HG03520 (cell line): ENCODE results near the gene SPAAR.
"Not testable (repeated sequence)": the region's sequence is repeated elsewhere in the genome, so short reads cannot be mapped to it uniquely, and the experiment has no call there.

Experiments used
- ATAC-seq: cut with Tn5 transposase; IDR thresholded peaks from one replicate; pipeline ENCODE4 v1.9.1; 2021; ENCODE audit warnings: mild to moderate bottlenecking, moderate library complexity; ENCODE audit not compliant: unreplicated experiment

Gene SPAAR

GRCh38 chr9:35920051-35920620 lies 10.8 kb downstream of the SPAAR start:
- ATAC-seq = no peak

- ATAC-seq = no peak
These were observed 14.3 kb downstream of the SPAAR start for GRCh38 chr9:35923598-35923926.

DNA sequence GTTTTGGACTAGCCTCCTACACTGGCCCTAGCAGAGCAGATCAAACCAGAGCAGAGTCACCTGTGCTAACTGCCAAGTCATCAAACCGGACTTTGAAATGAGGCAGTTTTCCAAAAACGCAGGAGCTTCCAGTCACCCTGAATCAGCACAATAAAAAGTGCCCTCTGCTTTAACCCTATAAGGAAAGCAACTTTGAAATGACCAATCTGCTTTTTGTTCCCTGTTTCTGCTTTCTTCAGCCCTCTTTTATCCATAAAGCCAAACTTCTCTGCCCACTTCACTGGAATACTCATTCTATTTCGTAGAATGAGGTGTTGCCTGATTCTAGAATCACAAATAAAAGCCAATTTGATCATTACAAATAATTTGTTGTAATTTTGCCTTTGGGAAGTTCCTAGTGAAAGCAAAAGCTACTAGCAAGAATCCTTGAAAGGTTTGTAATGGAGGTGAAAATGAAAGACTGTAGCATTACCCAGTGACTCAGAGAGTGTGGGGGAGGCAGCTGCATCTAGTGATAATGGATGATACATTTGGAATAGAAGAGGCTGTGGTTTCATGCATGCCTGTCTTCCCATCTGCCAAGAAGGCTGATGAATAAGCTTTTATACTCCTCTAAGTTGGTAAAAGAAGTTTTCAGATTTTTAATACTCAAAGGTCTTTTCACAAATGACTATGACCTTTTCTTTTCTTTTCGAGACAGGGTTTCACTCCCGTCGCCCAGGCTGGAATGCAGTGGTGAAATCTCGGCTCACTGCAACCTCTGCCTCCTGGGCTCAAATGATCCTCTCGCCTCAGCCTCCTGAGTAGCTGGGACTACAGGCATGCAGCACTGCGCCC lies 14.9 kb downstream of the SPAAR start:
- ATAC-seq = no peak

- ATAC-seq = no peak
These were observed 19.5 kb downstream of the SPAAR start for GRCh38 chr9:35928591-35929452.

- ATAC-seq = no peak
These were observed 20.1 kb downstream of the SPAAR start for GRCh38 chr9:35929453-35929718.

GRCh38 chr9:35930521-35930920 lies 21.2 kb downstream of the SPAAR start:
- no peak for ATAC-seq

DNA sequence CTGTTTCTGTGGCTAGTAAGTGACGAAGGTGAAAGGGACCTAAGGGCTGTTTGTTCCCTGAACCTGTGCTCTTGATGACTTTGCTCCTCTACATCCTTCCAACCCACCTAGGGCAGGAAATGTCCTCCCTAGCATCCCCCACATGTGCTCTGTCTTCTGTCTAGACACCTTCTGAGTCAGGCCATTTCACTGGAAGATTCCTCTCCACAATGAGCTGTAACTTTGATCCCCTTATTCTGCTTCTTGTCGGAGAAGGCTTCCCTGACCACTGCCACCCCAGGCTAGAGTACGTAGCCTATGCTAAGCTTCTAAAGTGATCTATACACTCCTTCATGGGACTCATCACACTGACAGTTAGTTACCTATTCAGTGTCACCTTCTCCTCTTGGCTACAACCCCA lies 21.7 kb downstream of the SPAAR start:
- ATAC-seq = no peak

GRCh38 chr9:35932735-35933134 lies 23.4 kb downstream of the SPAAR start:
- ATAC-seq = no peak

DNA sequence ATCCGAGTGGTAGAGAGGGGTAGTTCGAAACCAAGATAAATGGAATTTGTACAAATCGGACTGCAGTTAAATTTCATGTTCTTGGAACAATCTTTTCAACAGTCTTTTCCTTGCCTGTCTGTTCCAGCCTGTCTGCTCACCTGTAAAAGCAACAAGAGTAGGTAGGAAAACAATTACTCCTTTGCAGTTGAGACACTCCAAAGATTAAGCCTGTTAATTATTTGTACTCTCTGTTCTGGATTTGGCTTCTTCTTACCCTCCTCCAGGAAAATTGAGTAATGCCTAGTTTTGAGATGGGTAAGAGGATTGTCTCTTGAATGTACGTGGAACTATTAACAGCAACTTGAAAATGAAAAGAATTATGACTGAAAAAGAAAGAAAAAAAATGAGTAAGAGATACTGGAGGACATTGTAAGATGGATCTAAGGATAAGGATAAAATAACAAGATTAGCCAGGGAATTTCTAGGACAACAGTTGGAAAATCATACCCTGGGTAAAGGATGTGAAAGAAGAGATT lies 24.3 kb downstream of the SPAAR start:
- ATAC-seq = no peak

DNA sequence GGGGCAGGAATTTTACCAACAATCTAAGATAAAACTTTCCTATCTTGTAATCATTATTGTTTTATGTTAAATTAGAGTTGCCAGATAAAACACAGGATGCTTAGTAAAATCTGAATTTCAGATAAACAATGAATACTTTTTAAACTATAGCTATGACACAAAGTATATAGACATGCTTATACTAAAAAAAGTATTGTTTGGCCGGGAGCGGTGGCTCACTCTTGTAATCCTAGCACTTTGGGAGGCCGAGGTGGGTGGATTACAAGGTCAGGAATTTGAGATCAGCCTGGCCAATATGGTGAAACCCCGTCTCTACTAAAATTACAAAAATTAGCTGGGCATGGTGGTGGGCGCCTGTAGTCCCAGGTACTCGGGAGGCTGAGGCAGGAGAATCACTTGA lies 24.8 kb downstream of the SPAAR start:
- not testable (repeated sequence) for ATAC-seq

GRCh38 chr9:35935261-35935660 lies 26.0 kb downstream of the SPAAR start:
- ATAC-seq = no peak

GRCh38 chr9:35935755-35936509 lies 26.6 kb downstream of the SPAAR start:
- no peak for ATAC-seq

- ATAC-seq = no peak
These were observed 27.9 kb downstream of the SPAAR start for GRCh38 chr9:35937227-35937626.

- no peak for ATAC-seq
These were observed 29.4 kb downstream of the SPAAR start for GRCh38 chr9:35938474-35939356.

DNA sequence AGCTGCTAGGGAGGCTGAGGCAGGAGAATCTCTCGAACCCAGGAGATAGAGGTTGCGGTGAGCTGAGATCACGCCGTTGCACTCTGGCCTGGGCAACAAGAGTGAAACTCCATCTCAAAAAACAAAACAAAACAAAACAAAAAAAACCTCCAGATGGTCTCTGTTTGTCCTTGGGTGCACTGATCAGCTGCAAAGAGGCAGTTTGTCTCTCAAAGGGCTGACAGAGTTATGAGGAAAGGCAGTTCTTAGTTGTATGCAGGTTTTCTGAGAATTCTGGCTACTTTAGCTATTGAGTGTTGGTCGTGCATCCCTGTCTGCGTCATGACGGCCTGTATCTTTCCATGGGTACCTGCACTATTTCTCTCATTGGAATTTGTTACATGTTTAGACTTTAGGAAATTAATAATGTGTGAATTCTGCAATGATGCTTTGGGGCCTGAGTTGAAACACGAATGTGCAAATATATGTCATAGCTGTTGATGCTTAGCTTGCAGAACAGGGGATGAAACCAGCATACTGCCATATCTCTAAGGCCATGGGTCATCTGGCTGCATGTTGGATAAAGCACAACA lies 30.5 kb downstream of the SPAAR start:
- no peak for ATAC-seq

DNA sequence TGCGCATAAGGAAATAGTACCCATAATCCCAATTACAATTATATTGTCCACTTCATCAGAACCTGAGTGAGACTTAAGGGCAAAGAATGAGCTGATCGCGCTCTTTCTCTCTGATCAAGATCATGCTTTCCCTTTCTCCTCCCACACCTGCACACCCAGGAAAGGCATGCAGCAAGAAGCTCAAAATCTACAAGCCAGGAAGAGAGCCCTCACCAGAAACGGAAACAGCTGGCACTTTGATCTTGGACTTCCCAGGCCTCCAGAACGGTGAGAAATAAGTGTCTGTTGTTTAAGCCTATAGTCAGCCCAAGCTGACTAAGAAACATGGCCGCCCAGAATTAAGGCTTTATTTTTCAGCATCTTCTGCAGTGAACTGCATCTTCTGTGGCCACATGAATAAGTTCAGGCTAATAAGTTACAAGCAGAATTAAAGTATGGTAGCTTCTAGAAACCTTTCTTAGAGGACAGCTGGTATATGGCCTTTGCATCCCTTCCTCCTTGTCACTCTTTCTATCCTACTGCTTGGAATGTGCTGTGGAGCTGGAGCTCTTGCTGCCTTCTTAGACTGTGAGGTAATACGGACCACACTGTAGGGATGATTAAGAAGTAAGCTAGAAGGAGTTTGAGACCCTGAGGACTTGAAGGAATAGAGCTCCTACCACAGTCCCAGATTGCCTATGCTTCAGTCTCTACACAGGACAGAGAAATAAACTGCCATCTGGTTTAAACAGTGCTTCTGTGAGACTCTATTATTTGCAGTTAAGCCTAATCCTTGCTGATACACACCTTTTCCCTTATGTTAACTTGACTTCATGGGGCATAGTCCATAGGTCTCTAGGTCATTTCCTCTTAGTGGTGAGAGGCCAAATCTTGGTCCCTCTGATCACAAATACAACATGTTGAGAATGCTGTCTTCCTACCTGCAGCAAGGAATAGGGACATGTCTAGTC lies 31.4 kb downstream of the SPAAR start:
- ATAC-seq = no peak

GRCh38 chr9:35942286-35942685 lies 33.0 kb downstream of the SPAAR start:
- no peak for ATAC-seq

- no peak for ATAC-seq
These were observed 34.9 kb downstream of the SPAAR start for GRCh38 chr9:35944173-35944572.

- ATAC-seq = no peak
These were observed 35.6 kb downstream of the SPAAR start for GRCh38 chr9:35944841-35945240.
